Neural cell (in vitro differentiated cells): ENCODE results near the gene GSTCD.

Experiments used
- EP300 ChIP-seq: fragments of 450-650 bp; conservative IDR thresholded peaks from 2 replicates; pipeline ENCODE4 v1.6.1; 2014; ENCODE audit warnings: antibody characterized with exemption, mild to moderate bottlenecking, moderate library complexity; ENCODE audit not compliant: poor library complexity, severe bottlenecking
- EZH2 ChIP-seq: fragments of 200-600, 300-800 bp; shearing (Covaris generic), sonication (generic); IDR thresholded peaks from 2 replicates; pipeline ENCODE4 v1.6.1; 2014; ENCODE audit warnings: antibody characterized with exemption, low read length, borderline replicate concordance, mild to moderate bottlenecking; ENCODE audit not compliant: insufficient read depth, poor library complexity, severe bottlenecking
- POLR2AphosphoS5 ChIP-seq: IDR thresholded peaks from 2 replicates; pipeline ENCODE4 v1.6.1; 2012
- RAD21 ChIP-seq: fragments of 450-650 bp; conservative IDR thresholded peaks from 2 replicates; pipeline ENCODE4 v1.6.1; 2014; ENCODE audit warnings: antibody characterized with exemption, mild to moderate bottlenecking, moderate library complexity
- REST ChIP-seq: IDR thresholded peaks from 2 replicates; pipeline ENCODE4 v1.6.1; 2012; ENCODE audit warnings: borderline replicate concordance
- TAF1 ChIP-seq: IDR thresholded peaks from 2 replicates; pipeline ENCODE4 v1.6.1; 2012; ENCODE audit warnings: low read depth
- TF ChIP-seq, protein P1 (sequence below): fragments of 450-650 bp; IDR thresholded peaks from 2 replicates; pipeline ENCODE4 v1.5.1; 2014; ENCODE audit warnings: antibody characterized with exemption, mild to moderate bottlenecking, moderate library complexity; ENCODE audit not compliant: poor library complexity, severe bottlenecking

DNA sequence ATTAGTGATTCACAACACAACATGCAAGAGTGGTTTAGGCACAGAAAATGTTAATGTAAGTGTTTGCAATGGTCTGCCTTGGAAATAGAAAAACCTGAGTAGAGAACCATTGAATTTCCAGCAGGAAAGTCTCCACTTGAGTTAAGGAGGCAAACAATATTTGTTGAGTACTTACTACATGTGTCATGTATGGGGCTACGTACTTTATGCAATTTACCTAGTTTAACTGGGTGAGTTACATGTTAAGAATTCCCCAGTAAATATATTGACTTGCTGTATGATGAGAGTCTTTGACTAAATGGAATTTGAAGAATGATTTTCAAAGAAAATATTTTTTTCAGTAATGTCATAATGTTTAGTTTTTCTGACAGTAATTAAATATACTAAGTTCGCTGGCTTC lies 178.9 kb downstream of the GSTCD start:
- TF ChIP-seq, protein P1, sequence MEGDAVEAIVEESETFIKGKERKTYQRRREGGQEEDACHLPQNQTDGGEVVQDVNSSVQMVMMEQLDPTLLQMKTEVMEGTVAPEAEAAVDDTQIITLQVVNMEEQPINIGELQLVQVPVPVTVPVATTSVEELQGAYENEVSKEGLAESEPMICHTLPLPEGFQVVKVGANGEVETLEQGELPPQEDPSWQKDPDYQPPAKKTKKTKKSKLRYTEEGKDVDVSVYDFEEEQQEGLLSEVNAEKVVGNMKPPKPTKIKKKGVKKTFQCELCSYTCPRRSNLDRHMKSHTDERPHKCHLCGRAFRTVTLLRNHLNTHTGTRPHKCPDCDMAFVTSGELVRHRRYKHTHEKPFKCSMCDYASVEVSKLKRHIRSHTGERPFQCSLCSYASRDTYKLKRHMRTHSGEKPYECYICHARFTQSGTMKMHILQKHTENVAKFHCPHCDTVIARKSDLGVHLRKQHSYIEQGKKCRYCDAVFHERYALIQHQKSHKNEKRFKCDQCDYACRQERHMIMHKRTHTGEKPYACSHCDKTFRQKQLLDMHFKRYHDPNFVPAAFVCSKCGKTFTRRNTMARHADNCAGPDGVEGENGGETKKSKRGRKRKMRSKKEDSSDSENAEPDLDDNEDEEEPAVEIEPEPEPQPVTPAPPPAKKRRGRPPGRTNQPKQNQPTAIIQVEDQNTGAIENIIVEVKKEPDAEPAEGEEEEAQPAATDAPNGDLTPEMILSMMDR = no peak
- TF ChIP-seq REST (no peak), POLR2AphosphoS5 (no peak), RAD21 (no peak), EZH2 (no peak), EP300 (no peak), TAF1 (no peak)
